Pancreas (tissue), 10 donors: Measurements from ENCODE around the gene AADACL3. TPM values are rescaled to one million over a fixed set of nuclear protein-coding genes. Genes with fewer than 3 reads are reported as not detected.
A peak's percentile ranks its signal among the peaks of the same experiment; 100 is the strongest.
"Not testable (repeated sequence)": the region's sequence is repeated elsewhere in the genome, so short reads cannot be mapped to it uniquely, and the experiment has no call there.

Source experiments
- ATAC-seq, 4 donors: fragments of 200-7000 bp; cut with Tn5 transposase; one replicate each; pipeline versions ENCODE4 v1.8.0 to v1.9.1; 2020; ENCODE audit warnings: mild to moderate bottlenecking in 4 of 4, moderate library complexity in 4 of 4
- DNase-seq, 6 donors: peaks; one replicate each; pipeline ENCODE4 v3.0.0-alpha.2; 2020
- FAIRE-seq: peaks from 2 replicates; lab custom pipeline; 2012; peaks lifted over from hg19 to GRCh38; lab: Jason Lieb, UNC
- H3K27ac ChIP-seq, 4 donors: fragments of 200-600 bp; sonication (generic); 1 replicate in 3 of 4; 2 replicates in 1 of 4; pipeline versions ENCODE4 v1.5.0 to v1.8.0; 2020
- H3K27me3 ChIP-seq, 4 donors: fragments of 200-600 bp; one replicate each; pipeline ENCODE4 v1.8.0; 2021
- H3K36me3 ChIP-seq, 3 donors: fragments of 200-600 bp; sonication (generic) in 1 of 3; one replicate each; pipeline versions ENCODE4 v1.5.0 to v1.8.0; 2020 to 2021
- H3K4me1 ChIP-seq, 3 donors: fragments of 200-600 bp; one replicate each; pipeline ENCODE4 v1.8.0; 2021
- H3K4me3 ChIP-seq, 4 donors: fragments of 200-600 bp; sonication (generic) in 2 of 4; one replicate each; pipeline versions ENCODE4 v1.5.0 to v1.8.0; 2020 to 2021
- H3K9me3 ChIP-seq, 4 donors: fragments of 200-600 bp; one replicate each; pipeline ENCODE4 v1.8.0; 2021
- WGBS, 2 donors: extraction: QIAGEN DNeasy Blood & Tissue Kit; methylation state at CpG; one replicate each; pipeline ENCODE4 v1.1.7; 2013; 5-methylcytosine and 5-hydroxymethylcytosine counted together
- intact Hi-C, 3 donors: fragments of 100-400 bp; cut with DNase I; formaldehyde crosslinking; loops; one replicate each; pipeline versions ENCODE4 v1.11.1 to v1.14.2; 2022
- polyA plus RNA-seq, 2 donors: library from polyadenylated mRNA; stranded (reverse); fragments of 200-250 nt; gene quantifications; one replicate each; pipeline ENCODE4 v1.2.3, GENCODE V29; 2013
- total RNA-seq, 6 donors: library from RNA; stranded (reverse); fragmentation: NEBNext Ultra II Directional in 4 of 6; extraction: Animal tissue kit (Norgen Biotek cat#: 25700) in 4 of 6; gene quantifications; one replicate each; pipeline versions ENCODE4 v1.2.1 to v1.2.4, GENCODE V29; 2021 to 2023
- TF ChIP-seq, protein P1 (sequence below), 4 donors: fragments of 200-600 bp; sonication (generic) in 3 of 4; IDR thresholded peaks; one replicate each; pipeline versions ENCODE4 v1.5.0 to v1.8.0; 2021; ENCODE audit warnings: antibody characterized with exemption in 4 of 4
- donor health status: healthy with polysubstance abuse.
- donor health status: DM: no; HTN: no; CAD: no; lungs with moderate emphysema.
- donor health status: DM: no; HTN: no; CAD: no.
- donor health status: control.
- donor health status: control.
- donor health status: Bipolar disorder and iron deficiency.
- donor health status: DM: yes; HTN: yes; CAD: no.
- donor health status: DM: no; HTN: no; CAD: no.
- donor health status: DM: no; HTN: no; CAD: no.
- donor health status: DM: yes; HTN: yes; CAD: no.

Gene AADACL3
- total and polyA plus RNA-seq, 8 donors: 0.02 TPM; not detected in 7

- intact Hi-C loops: no loop called here
- no peaks in the 10 kb centered on the region for H3K27me3 ChIP-seq
- no peak for FAIRE-seq
- TF ChIP-seq, protein P1, sequence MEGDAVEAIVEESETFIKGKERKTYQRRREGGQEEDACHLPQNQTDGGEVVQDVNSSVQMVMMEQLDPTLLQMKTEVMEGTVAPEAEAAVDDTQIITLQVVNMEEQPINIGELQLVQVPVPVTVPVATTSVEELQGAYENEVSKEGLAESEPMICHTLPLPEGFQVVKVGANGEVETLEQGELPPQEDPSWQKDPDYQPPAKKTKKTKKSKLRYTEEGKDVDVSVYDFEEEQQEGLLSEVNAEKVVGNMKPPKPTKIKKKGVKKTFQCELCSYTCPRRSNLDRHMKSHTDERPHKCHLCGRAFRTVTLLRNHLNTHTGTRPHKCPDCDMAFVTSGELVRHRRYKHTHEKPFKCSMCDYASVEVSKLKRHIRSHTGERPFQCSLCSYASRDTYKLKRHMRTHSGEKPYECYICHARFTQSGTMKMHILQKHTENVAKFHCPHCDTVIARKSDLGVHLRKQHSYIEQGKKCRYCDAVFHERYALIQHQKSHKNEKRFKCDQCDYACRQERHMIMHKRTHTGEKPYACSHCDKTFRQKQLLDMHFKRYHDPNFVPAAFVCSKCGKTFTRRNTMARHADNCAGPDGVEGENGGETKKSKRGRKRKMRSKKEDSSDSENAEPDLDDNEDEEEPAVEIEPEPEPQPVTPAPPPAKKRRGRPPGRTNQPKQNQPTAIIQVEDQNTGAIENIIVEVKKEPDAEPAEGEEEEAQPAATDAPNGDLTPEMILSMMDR (IDR thresholded peaks at IDR 0.05): no peak
- no peak for DNase-seq
- no peak overlapping the region for H3K4me3 ChIP-seq
- H3K9me3 ChIP-seq: no peaks in the 10 kb centered on the region
- ATAC-seq: peak in 1 of 4 donors; percentile 23
- 60 to 62% methylated on average over 3 of the region's 3 CpGs for WGBS, 2 donors
- no peaks in the 10 kb centered on the region for H3K36me3 ChIP-seq
- H3K27ac ChIP-seq: no peak overlapping the region
- H3K4me1 ChIP-seq: no peaks in the 10 kb centered on the region
These were observed 1.0 kb upstream of the AADACL3 start for GRCh38 chr1:12714710-12715475.

GRCh38 chr1:12717301-12717838 is 1.5 kb downstream of the AADACL3 start:
- FAIRE-seq (no peak), DNase-seq (no peak), ATAC-seq (no peak)
- TF ChIP-seq, protein P1 (IDR thresholded peaks at IDR 0.05): no peak
- H3K4me3 ChIP-seq: no peak overlapping the region
- no peaks in the 10 kb centered on the region for H3K4me1 ChIP-seq
- no peaks in the 10 kb centered on the region for H3K9me3 ChIP-seq
- intact Hi-C loops: no loop called here
- no peaks in the 10 kb centered on the region for H3K36me3 ChIP-seq
- H3K27ac ChIP-seq: no peak overlapping the region
- no peaks in the 10 kb centered on the region for H3K27me3 ChIP-seq
- 73 to 83% methylated on average over 7 of the region's 7 CpGs for WGBS, 2 donors

DNA sequence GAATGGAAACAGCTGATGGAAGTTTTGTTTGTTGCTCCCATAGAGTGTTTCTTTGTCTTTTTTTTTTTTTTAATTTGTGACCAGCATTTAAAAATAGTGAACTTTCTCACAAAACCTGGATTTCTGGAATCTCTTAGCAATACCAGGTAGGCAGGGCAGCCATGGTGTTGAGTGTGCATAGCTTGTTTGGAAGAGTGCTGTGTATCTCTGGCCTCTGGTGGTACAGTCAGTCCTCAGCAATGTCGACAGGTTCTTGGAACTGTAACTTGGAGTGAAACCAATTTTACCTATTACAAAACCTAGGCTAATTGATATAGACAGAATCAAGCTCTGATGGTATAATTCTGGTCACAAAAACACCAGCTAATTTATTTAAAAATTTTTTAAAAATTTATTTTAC is 6.7 kb downstream of the AADACL3 start:
- Histone ChIP-seq H3K27me3 (no peaks in the 10 kb centered on the region), H3K4me3 (no peak overlapping the region), H3K9me3 (no peaks in the 10 kb centered on the region), H3K36me3 (no peaks in the 10 kb centered on the region), H3K27ac (no peak overlapping the region), H3K4me1 (no peaks in the 10 kb centered on the region)
- TF ChIP-seq, protein P1 (IDR thresholded peaks at IDR 0.05): no peak
- no peak for ATAC-seq
- no peak for DNase-seq
- 8 to 23% methylated on average over 1 of the region's 1 CpG for WGBS, 2 donors
- intact Hi-C loops: no loop called here
- FAIRE-seq: no peak

GRCh38 chr1:12728391-12728790 is 12.5 kb downstream of the AADACL3 start:
- intact Hi-C loops: no loop called here
- no peaks in the 10 kb centered on the region for H3K9me3 ChIP-seq
- no peak for FAIRE-seq
- H3K4me3 ChIP-seq: no peak overlapping the region
- TF ChIP-seq, protein P1 (IDR thresholded peaks at IDR 0.05): no peak
- H3K36me3 ChIP-seq: no peaks in the 10 kb centered on the region
- WGBS, 2 donors: 55 to 63% methylated on average over 2 of the region's 2 CpGs
- no peaks in the 10 kb centered on the region for H3K27me3 ChIP-seq
- H3K4me1 ChIP-seq: no peaks in the 10 kb centered on the region
- ATAC-seq: no peak
- no peak overlapping the region for H3K27ac ChIP-seq
- no peak for DNase-seq

GRCh38 chr1:12730156-12730555 is 14.2 kb downstream of the AADACL3 start:
- TF ChIP-seq, protein P1 (IDR thresholded peaks at IDR 0.05): no peak
- no peak for DNase-seq
- no peak for ATAC-seq

DNA sequence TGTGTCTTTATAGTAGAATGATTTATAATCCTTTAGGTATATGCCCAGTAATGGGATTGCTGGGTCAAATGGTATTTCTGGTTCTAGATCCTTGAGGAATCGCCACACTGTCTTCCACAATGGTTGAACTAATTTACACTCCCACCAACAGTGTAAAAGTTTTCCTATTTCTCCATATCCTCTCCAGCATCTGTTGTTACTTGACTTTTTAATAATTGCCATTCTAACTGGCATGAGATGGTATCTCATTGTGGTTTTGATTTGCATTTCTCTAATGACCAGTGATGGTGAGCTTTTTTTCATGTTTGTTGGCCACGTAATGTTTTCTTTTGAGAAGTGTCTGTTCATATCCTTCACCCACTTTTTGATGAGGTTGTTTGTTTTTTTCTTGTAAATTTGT is 15.2 kb downstream of the AADACL3 start:
- H3K9me3 ChIP-seq, H3K4me1 ChIP-seq, H3K36me3 ChIP-seq, H3K4me3 ChIP-seq, H3K27ac ChIP-seq, intact Hi-C loops, H3K27me3 ChIP-seq, DNase-seq, FAIRE-seq, ATAC-seq: not testable (repeated sequence)
- 42 to 45% methylated on average over 2 of the region's 2 CpGs for WGBS, 2 donors

More at GRCh38 chr1:12730156-12730555, 14.2 kb downstream of the AADACL3 start:
- 67 to 75% methylated on average over 1 of the region's 1 CpG for WGBS, 2 donors
- intact Hi-C loops: no loop called here
- Histone ChIP-seq H3K4me1 (no peaks in the 10 kb centered on the region), H3K36me3 (no peaks in the 10 kb centered on the region), H3K27ac (no peak overlapping the region), H3K9me3 (no peaks in the 10 kb centered on the region), H3K4me3 (no peak overlapping the region), H3K27me3 (no peaks in the 10 kb centered on the region)
- no peak for FAIRE-seq
